Activated B cell treated with CpG ODN at 0.5 μM for 24 hours (primary cell): ENCODE results near the gene VPS25. TPM values are rescaled to one million over a fixed set of nuclear protein-coding genes. Genes with fewer than 3 reads are reported as not detected.

ENCODE experiments used
- ATAC-seq: fragments of 200-7000 bp; cut with Tn5 transposase; one replicate; pipeline ENCODE4 v1.10.0; 2021; ENCODE audit warnings: low read depth, mild to moderate bottlenecking, moderate library complexity
- CTCF ChIA-PET: fragments of 350-600 bp; sonication (Branson Sonifier 250); formaldehyde crosslinking; loops from one replicate; lab custom pipeline; 2021; ENCODE audit warnings: antibody characterized with exemption; lab: Charles Lee
- POLR2A ChIA-PET: fragments of 350-600 bp; sonication (Branson Sonifier 250); formaldehyde crosslinking; loops from one replicate; lab custom pipeline; 2021; ENCODE audit warnings: antibody characterized with exemption; lab: Charles Lee
- DNase-seq: peaks from one replicate; pipeline ENCODE4 v3.0.0; 2022
- H3K27ac Mint-ChIP-seq: one replicate; pipeline ENCODE4 v1.8.0; 2020; ENCODE audit warnings: mixed read lengths
- H3K27me3 Mint-ChIP-seq: one replicate; pipeline ENCODE4 v1.8.0; 2021; ENCODE audit warnings: mixed read lengths
- H3K36me3 Mint-ChIP-seq: one replicate; pipeline ENCODE4 v1.8.0; 2021; ENCODE audit warnings: low read depth, mixed read lengths
- H3K4me1 Mint-ChIP-seq: one replicate; pipeline ENCODE4 v1.8.0; 2021; ENCODE audit warnings: mixed read lengths
- H3K4me3 Mint-ChIP-seq: one replicate; pipeline ENCODE4 v1.8.0; 2020; ENCODE audit warnings: mild to moderate bottlenecking, mixed read lengths
- H3K9me3 Mint-ChIP-seq: one replicate; pipeline ENCODE4 v1.8.0; 2020; ENCODE audit warnings: mixed read lengths
- CTCF ChIP-seq: fragments of 200-600 bp; IDR thresholded peaks from one replicate; pipeline ENCODE4 v1.8.0; 2022; ENCODE audit warnings: antibody characterized with exemption, mild to moderate bottlenecking
- intact Hi-C: fragments of 100-400 bp; cut with micrococcal nuclease; formaldehyde crosslinking; loops from one replicate; pipeline ENCODE4 v1.15.1; 2024
- total RNA-seq: library from RNA; stranded (reverse); gene quantifications from 2 replicates; pipeline ENCODE4 v1.2.3, GENCODE V29; 2022

VPS25 gene
- total RNA-seq, 1 donor from 2014 or later = 49.8 TPM

- H3K36me3 Mint-ChIP-seq = peaks cover 73% of the 10 kb centered on the region
- ATAC-seq (peak; percentile 20), DNase-seq (peak; percentile 43)
- peak overlapping the region; percentile 28 for H3K4me3 Mint-ChIP-seq
- H3K4me1 Mint-ChIP-seq = peaks cover 21% of the 10 kb centered on the region
- no peaks in the 10 kb centered on the region for H3K27me3 Mint-ChIP-seq
- POLR2A ChIA-PET = interaction anchor here (0.7 to 9.2 kb wide), 5 partner anchors 14 to 549 kb away, joined by 3 to 115 read pairs (median 3); partner anchors contain the start of genes CNTD1, COA3 and PSME3
- no peak for TF ChIP-seq CTCF
- intact Hi-C loops = loop anchor here (1.0 to 5.0 kb wide), 4 partner anchors 78 to 143 kb away; partner anchors contain the start of gene PLEKHH3
- no peak overlapping the region for H3K27ac Mint-ChIP-seq
- CTCF ChIA-PET = interaction anchor here (0.7 to 5.9 kb wide), 4 partner anchors 14 to 379 kb away, joined by 3 to 27 read pairs (median 10); partner anchors contain the start of genes PSME3 and RPL27
- no peaks in the 10 kb centered on the region for H3K9me3 Mint-ChIP-seq
These were observed 46.8 kb downstream of the VPS25 start for GRCh38 chr17:42819939-42820535.

GRCh38 chr17:42821176-42821575 is 47.9 kb downstream of the VPS25 start:
- POLR2A ChIA-PET = interaction anchor here (1.3 to 9.2 kb wide), 5 partner anchors 13 to 243 kb away, joined by 3 to 115 read pairs (median 5); partner anchors contain the start of genes CNTD1, COA3, PSME3 and VPS25
- intact Hi-C loops = loop anchor here (5.0 kb wide), 2 partner anchors 79 to 144 kb away; partner anchors contain the start of gene PLEKHH3
- Mint-ChIP-seq H3K4me1 (peaks cover 21% of the 10 kb centered on the region), H3K4me3 (no peak overlapping the region), H3K9me3 (no peaks in the 10 kb centered on the region), H3K36me3 (peaks cover 62% of the 10 kb centered on the region), H3K27ac (no peak overlapping the region), H3K27me3 (no peaks in the 10 kb centered on the region)
- ATAC-seq = no peak
- DNase-seq = no peak
- TF ChIP-seq CTCF = no peak
- CTCF ChIA-PET = interaction anchor here (1.3 to 5.9 kb wide), 2 partner anchors 13 to 177 kb away, joined by 4 to 27 read pairs; partner anchors contain the start of genes PSME3 and RPL27

- intact Hi-C loops = no loop called here
- H3K4me1 Mint-ChIP-seq = peaks cover 21% of the 10 kb centered on the region
These were observed 54.2 kb downstream of the VPS25 start for GRCh38 chr17:42827472-42827871.

More at GRCh38 chr17:42827472-42827871, 54.2 kb downstream of the VPS25 start:
- H3K27me3 Mint-ChIP-seq = peaks cover 4% of the 10 kb centered on the region
- no peak for DNase-seq
- H3K4me3 Mint-ChIP-seq = no peak overlapping the region
- CTCF ChIA-PET = no interaction called here
- peaks cover 5% of the 10 kb centered on the region for H3K36me3 Mint-ChIP-seq
- POLR2A ChIA-PET = no interaction called here
- no peak for TF ChIP-seq CTCF
- ATAC-seq = no peak
- H3K9me3 Mint-ChIP-seq = no peaks in the 10 kb centered on the region
- no peak overlapping the region for H3K27ac Mint-ChIP-seq

Other genes with a start within 250 kb of the VPS25 start
- 27.8 and 33.9 TPM in 2 replicates for gene NAGLU, start 237.2 kb upstream of the VPS25 start, total RNA-seq
- gene HSD17B1, start 220.5 kb upstream of the VPS25 start, total RNA-seq = 0.86 and 1.2 TPM in 2 replicates
- gene COASY, start 211.3 kb upstream of the VPS25 start, total RNA-seq = 82.4 and 94.9 TPM in 2 replicates
- 53.4 and 59.7 TPM in 2 replicates for gene MLX, start 206.3 kb upstream of the VPS25 start, total RNA-seq
- 9.0 and 10.8 TPM in 2 replicates for gene PSMC3IP, start 195.7 kb upstream of the VPS25 start, total RNA-seq
- gene RETREG3, start 164.1 kb upstream of the VPS25 start, total RNA-seq = 60.0 and 63.5 TPM in 2 replicates
- 25.0 and 26.8 TPM in 2 replicates for gene TUBG1, start 163.8 kb upstream of the VPS25 start, total RNA-seq
- gene TUBG2, start 114.2 kb upstream of the VPS25 start, total RNA-seq = 8.6 and 9.4 TPM in 2 replicates
- 0.80 and 1.4 TPM in 2 replicates for gene PLEKHH3, start 96.5 kb upstream of the VPS25 start, total RNA-seq
- 1.2 and 1.4 TPM in 2 replicates for gene CCR10, start 91.6 kb upstream of the VPS25 start, total RNA-seq
- gene CNTNAP1, start 90.9 kb upstream of the VPS25 start, total RNA-seq = 16.4 and 21.3 TPM in 2 replicates
- gene EZH1, start 28.4 kb upstream of the VPS25 start, total RNA-seq = 74.7 and 81.6 TPM in 2 replicates
- not detected in 2 replicates for gene RAMP2, start 12.2 kb upstream of the VPS25 start, total RNA-seq
- gene WNK4, start 7.2 kb downstream of the VPS25 start, total RNA-seq = 0.10 and 0.29 TPM in 2 replicates
- gene COA3, start 25.3 kb downstream of the VPS25 start, total RNA-seq = 41.4 and 48.0 TPM in 2 replicates
- gene CNTD1, start 25.4 kb downstream of the VPS25 start, total RNA-seq = not detected in 2 replicates
- 113 and 118 TPM in 2 replicates for gene BECN1, start 50.8 kb downstream of the VPS25 start, total RNA-seq
- 136 and 141 TPM in 2 replicates for gene PSME3, start 59.9 kb downstream of the VPS25 start, total RNA-seq
- gene AOC2, start 71.1 kb downstream of the VPS25 start, total RNA-seq = 2.0 and 3.9 TPM in 2 replicates
- 0.64 and 1.4 TPM in 2 replicates for gene AOC3, start 77.8 kb downstream of the VPS25 start, total RNA-seq
- not detected in 2 replicates for gene G6PC1, start 127.3 kb downstream of the VPS25 start, total RNA-seq
- 63.6 and 70.4 TPM in 2 replicates for gene AARSD1, start 191.0 kb downstream of the VPS25 start, total RNA-seq
- gene PTGES3L, start 206.6 kb downstream of the VPS25 start, total RNA-seq = 1.4 and 2.0 TPM in 2 replicates
- gene RUNDC1, start 207.1 kb downstream of the VPS25 start, total RNA-seq = 28.3 and 30.9 TPM in 2 replicates
- gene RPL27, start 225.0 kb downstream of the VPS25 start, total RNA-seq = 1,189 and 1,266 TPM in 2 replicates
- gene IFI35, start 233.3 kb downstream of the VPS25 start, total RNA-seq = 41.9 and 50.5 TPM in 2 replicates
- gene VAT1, start 248.9 kb downstream of the VPS25 start, total RNA-seq = 34.4 and 38.5 TPM in 2 replicates